BLaER1 (cell line): ENCODE data around the gene HCN2.

ENCODE experiments used
- H3K27ac ChIP-seq: shearing (Covaris generic); formaldehyde crosslinking; 2 replicates; pipeline ENCODE4 v1.8.1; 2022
- H3K27me3 ChIP-seq: shearing (Covaris generic); formaldehyde crosslinking; 2 replicates; pipeline ENCODE4 v1.8.1; 2022
- H3K36me3 ChIP-seq: shearing (Covaris generic); formaldehyde crosslinking; 2 replicates; pipeline ENCODE4 v1.8.1; 2022
- H3K4me1 ChIP-seq: shearing (Covaris generic); formaldehyde crosslinking; 2 replicates; pipeline ENCODE4 v1.8.1; 2022
- H3K4me2 ChIP-seq: shearing (Covaris generic); formaldehyde crosslinking; 2 replicates; pipeline ENCODE4 v1.8.1; 2022
- H3K4me3 ChIP-seq: shearing (Covaris generic); formaldehyde crosslinking; 2 replicates; pipeline ENCODE4 v1.8.1; 2022
- H3K9ac ChIP-seq: shearing (Covaris generic); formaldehyde crosslinking; 2 replicates; pipeline ENCODE4 v1.8.1; 2022
- H3K9me3 ChIP-seq: shearing (Covaris generic); formaldehyde crosslinking; 2 replicates; pipeline ENCODE4 v1.8.1; 2022
- H4K20me1 ChIP-seq: shearing (Covaris generic); formaldehyde crosslinking; 2 replicates; pipeline ENCODE4 v1.8.1; 2022
- Cebpa-rat ChIP-seq: shearing (Covaris generic); IDR thresholded peaks from 2 replicates; pipeline ENCODE4 v1.8.1; 2022

HCN2 gene

DNA sequence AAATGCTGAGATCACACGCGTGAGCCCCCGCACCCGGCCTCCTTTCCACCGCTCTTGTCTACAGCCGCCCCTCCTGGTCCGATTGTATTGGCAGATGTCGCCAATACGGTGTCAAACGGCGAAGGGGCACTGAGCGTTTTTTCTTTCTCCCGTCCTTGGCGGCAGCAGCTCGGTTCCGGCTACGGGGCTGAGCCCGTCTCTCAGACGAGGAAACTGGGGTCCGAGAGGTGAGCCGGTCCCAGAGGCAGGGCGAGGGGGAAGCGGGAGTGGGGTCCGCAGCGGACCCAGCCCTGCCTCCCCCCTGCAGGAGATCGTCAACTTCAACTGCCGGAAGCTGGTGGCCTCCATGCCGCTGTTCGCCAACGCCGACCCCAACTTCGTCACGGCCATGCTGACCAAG is 23.3 kb downstream of the HCN2 start:
- no peaks in the 10 kb centered on the region for H3K9me3 ChIP-seq
- peak overlapping the region; percentile 91 for H3K4me2 ChIP-seq
- peaks cover 31% of the 10 kb centered on the region for H3K36me3 ChIP-seq
- H3K27ac ChIP-seq: no peak overlapping the region
- no peak for TF ChIP-seq Cebpa-rat
- H3K27me3 ChIP-seq: no peaks in the 10 kb centered on the region
- peaks cover 54% of the 10 kb centered on the region for H3K4me1 ChIP-seq
- no peak overlapping the region for H3K9ac ChIP-seq
- H3K4me3 ChIP-seq: no peak overlapping the region
- 0 out of 2 replicates have a peak, but pooled peaks cover 4% of the 10 kb centered on the region for H4K20me1 ChIP-seq

DNA sequence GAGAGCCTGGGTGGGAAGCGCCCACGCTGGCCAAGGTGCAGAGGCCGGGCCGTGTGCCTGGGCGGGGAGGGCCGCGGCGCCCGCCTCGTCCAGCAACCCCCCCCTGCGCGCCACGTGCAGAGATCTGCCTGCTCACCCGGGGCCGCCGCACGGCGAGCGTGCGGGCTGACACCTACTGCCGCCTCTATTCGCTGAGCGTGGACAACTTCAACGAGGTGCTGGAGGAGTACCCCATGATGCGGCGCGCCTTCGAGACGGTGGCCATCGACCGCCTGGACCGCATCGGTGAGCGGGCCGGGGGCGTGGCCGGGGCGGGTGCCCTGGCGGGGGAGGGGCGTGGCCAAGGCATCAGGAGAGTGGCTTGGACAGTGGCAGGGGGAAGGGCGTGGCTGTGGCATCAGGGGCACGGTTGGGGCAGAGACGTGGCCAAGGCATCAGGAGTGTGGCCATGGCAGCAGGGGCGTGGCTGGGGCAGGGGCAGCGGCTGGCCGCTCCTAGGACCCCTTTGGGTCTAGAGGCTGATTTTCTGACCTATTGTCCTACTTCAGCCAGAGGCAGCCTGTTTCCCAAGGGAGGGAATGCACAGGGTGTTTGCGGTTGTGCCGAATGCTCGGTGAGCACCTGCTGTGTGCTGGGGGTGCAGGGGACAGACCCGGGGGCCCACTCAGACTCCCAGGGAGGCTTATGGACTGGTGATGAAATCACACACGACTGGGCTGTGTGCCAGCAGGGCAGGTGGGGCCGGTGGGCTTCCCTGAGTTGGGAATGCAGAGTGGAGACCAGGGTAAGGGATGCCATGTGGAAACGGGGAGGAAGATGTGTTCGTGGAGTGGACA is 24.3 kb downstream of the HCN2 start:
- Histone ChIP-seq H3K27ac (no peak overlapping the region), H3K4me3 (no peak overlapping the region), H3K4me1 (peaks cover 44% of the 10 kb centered on the region), H4K20me1 (0 out of 2 replicates have a peak, but pooled peaks cover 4% of the 10 kb centered on the region), H3K27me3 (no peaks in the 10 kb centered on the region), H3K9me3 (no peaks in the 10 kb centered on the region), H3K9ac (no peak overlapping the region), H3K4me2 (no peak overlapping the region), H3K36me3 (peaks cover 41% of the 10 kb centered on the region)
- no peak for TF ChIP-seq Cebpa-rat

DNA sequence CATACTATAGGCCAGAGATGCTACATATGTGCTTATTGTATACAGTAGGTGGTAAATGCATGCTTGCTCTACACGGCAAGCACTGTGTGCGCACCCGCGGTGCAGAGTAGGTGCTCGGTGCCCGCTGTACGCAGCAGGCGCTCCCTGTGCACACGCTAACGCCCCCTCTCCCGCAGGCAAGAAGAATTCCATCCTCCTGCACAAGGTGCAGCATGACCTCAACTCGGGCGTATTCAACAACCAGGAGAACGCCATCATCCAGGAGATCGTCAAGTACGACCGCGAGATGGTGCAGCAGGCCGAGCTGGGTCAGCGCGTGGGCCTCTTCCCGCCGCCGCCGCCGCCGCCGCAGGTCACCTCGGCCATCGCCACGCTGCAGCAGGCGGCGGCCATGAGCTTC is 25.9 kb downstream of the HCN2 start:
- Histone ChIP-seq H3K4me3 (no peak overlapping the region), H3K4me2 (peak overlapping the region; percentile 26; the same call in 1 of the 2 replicates)

DNA sequence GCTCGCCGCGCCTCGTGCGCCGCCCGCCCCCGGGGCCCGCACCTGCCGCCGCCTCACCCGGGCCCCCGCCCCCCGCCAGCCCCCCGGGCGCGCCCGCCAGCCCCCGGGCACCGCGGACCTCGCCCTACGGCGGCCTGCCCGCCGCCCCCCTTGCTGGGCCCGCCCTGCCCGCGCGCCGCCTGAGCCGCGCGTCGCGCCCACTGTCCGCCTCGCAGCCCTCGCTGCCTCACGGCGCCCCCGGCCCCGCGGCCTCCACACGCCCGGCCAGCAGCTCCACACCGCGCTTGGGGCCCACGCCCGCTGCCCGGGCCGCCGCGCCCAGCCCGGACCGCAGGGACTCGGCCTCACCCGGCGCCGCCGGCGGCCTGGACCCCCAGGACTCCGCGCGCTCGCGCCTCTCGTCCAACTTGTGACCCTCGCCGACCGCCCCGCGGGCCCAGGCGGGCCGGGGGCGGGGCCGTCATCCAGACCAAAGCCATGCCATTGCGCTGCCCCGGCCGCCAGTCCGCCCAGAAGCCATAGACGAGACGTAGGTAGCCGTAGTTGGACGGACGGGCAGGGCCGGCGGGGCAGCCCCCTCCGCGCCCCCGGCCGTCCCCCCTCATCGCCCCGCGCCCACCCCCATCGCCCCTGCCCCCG is 26.5 kb downstream of the HCN2 start:
- Histone ChIP-seq H3K27me3 (no peaks in the 10 kb centered on the region), H3K9me3 (no peaks in the 10 kb centered on the region), H3K36me3 (peaks cover 60% of the 10 kb centered on the region), H3K27ac (no peak overlapping the region), H3K4me3 (no peak overlapping the region), H3K4me1 (peaks cover 25% of the 10 kb centered on the region), H4K20me1 (0 out of 2 replicates have a peak, but pooled peaks cover 4% of the 10 kb centered on the region), H3K9ac (no peak overlapping the region), H3K4me2 (no peak overlapping the region)
- TF ChIP-seq Cebpa-rat: no peak

More for the DNA sequence above, 25.9 kb downstream of the HCN2 start:
- TF ChIP-seq Cebpa-rat: no peak
- Histone ChIP-seq H3K4me1 (peaks cover 31% of the 10 kb centered on the region), H3K36me3 (peaks cover 57% of the 10 kb centered on the region), H3K9ac (no peak overlapping the region), H3K9me3 (no peaks in the 10 kb centered on the region), H3K27me3 (no peaks in the 10 kb centered on the region), H4K20me1 (0 out of 2 replicates have a peak, but pooled peaks cover 4% of the 10 kb centered on the region), H3K27ac (no peak overlapping the region)

DNA sequence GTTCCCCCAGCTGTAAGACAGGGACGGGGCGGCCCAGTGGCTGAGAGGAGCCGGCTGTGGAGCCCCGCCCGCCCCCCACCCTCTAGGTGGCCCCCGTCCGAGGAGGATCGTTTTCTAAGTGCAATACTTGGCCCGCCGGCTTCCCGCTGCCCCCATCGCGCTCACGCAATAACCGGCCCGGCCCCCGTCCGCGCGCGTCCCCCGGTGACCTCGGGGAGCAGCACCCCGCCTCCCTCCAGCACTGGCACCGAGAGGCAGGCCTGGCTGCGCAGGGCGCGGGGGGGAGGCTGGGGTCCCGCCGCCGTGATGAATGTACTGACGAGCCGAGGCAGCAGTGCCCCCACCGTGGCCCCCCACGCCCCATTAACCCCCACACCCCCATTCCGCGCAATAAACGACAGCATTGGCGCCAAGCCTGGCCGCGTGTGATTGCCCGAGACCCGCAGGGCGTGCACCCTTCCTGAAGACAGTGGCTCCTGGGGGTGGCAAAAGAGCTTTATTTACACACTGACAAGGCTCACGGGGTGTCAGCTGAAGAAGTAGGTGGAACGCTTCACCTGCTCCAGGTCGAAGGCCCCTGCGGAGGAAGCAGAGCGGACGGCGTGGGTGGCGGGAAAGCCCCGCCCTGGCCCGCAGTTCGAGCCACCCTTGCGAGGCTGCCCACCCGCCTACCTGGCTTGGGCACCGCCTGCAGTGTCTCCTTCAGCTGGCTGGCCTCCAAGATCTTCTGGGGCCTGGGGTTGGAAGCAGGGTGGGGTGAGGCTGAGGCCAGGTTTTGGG is 27.3 kb downstream of the HCN2 start:
- H3K4me1 ChIP-seq: peaks cover 21% of the 10 kb centered on the region
- no peak overlapping the region for H3K4me2 ChIP-seq
- 0 out of 2 replicates have a peak, but pooled peaks cover 4% of the 10 kb centered on the region for H4K20me1 ChIP-seq
- H3K36me3 ChIP-seq: peaks cover 68% of the 10 kb centered on the region
- H3K9me3 ChIP-seq: no peaks in the 10 kb centered on the region
- H3K9ac ChIP-seq: no peak overlapping the region
- no peak for TF ChIP-seq Cebpa-rat
- H3K27me3 ChIP-seq: no peaks in the 10 kb centered on the region
- H3K4me3 ChIP-seq: no peak overlapping the region
- no peak overlapping the region for H3K27ac ChIP-seq

DNA sequence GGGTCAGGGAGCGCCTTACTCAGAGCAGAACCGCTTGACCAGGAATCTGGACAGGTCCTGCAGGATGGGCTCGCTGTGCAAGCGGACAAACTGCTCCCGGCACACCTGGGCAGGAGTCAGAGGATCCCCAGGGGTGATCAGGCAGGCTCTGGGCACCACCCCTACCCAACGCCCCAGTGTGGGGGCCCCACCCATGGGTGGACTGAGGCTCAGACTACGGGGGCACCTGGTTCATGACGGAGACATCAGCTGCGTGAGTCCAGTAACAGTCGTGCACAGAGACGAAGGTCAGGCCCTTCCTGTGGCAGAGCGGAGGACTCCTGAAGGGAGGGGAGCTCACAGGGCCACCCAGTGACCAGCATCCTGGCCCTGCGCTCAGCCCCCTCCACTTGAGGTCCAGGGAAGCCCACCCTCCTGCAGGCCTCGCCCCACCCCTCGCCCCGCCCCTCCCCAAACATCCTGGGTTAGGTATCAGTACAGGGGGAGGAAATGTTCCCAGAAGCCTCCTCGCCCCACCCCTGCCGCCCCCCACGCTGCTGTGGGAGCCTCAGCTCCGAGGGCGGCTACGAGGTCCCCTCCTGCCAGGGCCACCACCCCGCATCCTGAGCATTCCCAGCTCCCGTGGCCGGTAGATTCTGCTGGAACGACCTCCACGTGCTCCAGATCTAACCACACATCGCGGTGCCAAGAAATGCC is 28.0 kb downstream of the HCN2 start:
- no peaks in the 10 kb centered on the region for H3K27me3 ChIP-seq
- H3K4me2 ChIP-seq: no peak overlapping the region
- no peak for TF ChIP-seq Cebpa-rat
- H3K4me3 ChIP-seq: no peak overlapping the region
- peaks cover 74% of the 10 kb centered on the region for H3K36me3 ChIP-seq
- peaks cover 21% of the 10 kb centered on the region for H3K4me1 ChIP-seq
- no peak overlapping the region for H3K9ac ChIP-seq
- 0 out of 2 replicates have a peak, but pooled peaks cover 4% of the 10 kb centered on the region for H4K20me1 ChIP-seq
- H3K27ac ChIP-seq: no peak overlapping the region
- H3K9me3 ChIP-seq: no peaks in the 10 kb centered on the region

DNA sequence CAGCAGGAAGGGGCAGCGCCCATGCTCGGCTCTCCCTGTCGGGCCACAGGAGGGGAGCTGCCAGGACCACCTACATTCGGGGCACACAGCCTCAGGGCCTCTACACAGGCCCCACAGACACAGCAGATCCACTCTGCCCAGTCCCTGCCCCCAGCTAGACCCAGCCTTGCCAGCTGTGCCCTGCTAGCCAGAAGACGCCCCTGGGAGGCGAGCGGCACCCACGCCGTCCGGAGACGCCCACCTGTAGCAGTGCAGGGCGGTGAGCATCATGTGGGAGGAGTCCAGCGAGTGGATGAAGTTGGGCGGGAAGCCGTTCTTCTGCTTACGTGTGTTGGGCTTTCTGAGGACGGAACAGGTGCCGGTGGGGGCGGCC is 28.6 kb downstream of the HCN2 start:
- H3K27ac ChIP-seq: no peak overlapping the region
- TF ChIP-seq Cebpa-rat: no peak
- no peaks in the 10 kb centered on the region for H3K27me3 ChIP-seq
- H3K9me3 ChIP-seq: no peaks in the 10 kb centered on the region
- H3K9ac ChIP-seq: no peak overlapping the region
- no peak overlapping the region for H3K4me3 ChIP-seq
- peaks cover 74% of the 10 kb centered on the region for H3K36me3 ChIP-seq
- H3K4me2 ChIP-seq: no peak overlapping the region
- H3K4me1 ChIP-seq: peaks cover 21% of the 10 kb centered on the region
- H4K20me1 ChIP-seq: 0 out of 2 replicates have a peak, but pooled peaks cover 6% of the 10 kb centered on the region

DNA sequence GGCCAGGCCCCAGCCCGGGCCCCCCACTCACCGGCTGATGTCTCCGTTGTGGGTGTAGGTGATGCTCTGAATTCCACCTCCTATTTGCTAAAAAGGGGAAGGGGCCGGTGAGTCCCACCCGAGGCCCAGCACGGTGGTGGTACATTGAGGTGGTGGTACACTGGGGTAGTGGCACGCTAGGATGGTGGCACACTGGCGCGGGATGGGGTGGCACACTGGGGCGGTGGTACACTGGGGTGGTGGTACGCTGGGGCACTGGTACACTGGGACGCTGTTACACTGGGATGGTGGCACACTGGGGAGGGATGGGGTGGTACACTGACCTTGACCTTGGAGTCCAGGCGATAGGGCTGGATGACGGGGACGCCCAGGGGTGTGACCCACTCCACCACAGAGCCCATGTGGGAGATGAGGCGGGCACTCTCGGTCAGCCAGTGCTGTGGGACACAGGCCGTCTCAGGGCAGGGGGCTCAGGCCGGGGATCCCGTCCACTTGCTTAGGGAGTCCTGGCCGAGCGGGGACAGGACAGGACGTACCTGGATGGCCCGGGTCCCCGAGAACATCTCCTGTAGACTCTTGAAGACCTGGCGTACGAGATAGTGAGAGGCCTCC is 29.1 kb downstream of the HCN2 start:
- no peaks in the 10 kb centered on the region for H3K9me3 ChIP-seq
- no peak overlapping the region for H3K4me2 ChIP-seq
- H4K20me1 ChIP-seq: 0 out of 2 replicates have a peak, but pooled peaks cover 11% of the 10 kb centered on the region
- H3K4me1 ChIP-seq: peaks cover 27% of the 10 kb centered on the region
- no peak for TF ChIP-seq Cebpa-rat
- H3K4me3 ChIP-seq: no peak overlapping the region
- no peaks in the 10 kb centered on the region for H3K27me3 ChIP-seq
- peaks cover 79% of the 10 kb centered on the region for H3K36me3 ChIP-seq
- no peak overlapping the region for H3K9ac ChIP-seq
- H3K27ac ChIP-seq: no peak overlapping the region
